GM21825 (cell line): ENCODE results near the gene ZCCHC13.
"Not testable (repeated sequence)": the region's sequence is repeated elsewhere in the genome, so short reads cannot be mapped to it uniquely, and the experiment has no call there.

Experiments
- ATAC-seq: cut with Tn5 transposase; IDR thresholded peaks from one replicate; pipeline ENCODE4 v1.9.1; 2021; ENCODE audit warnings: mild to moderate bottlenecking, moderate library complexity; ENCODE audit not compliant: unreplicated experiment

The ZCCHC13 gene

GRCh38 chrX:74304016-74304415 is at the start of gene ZCCHC13:
TSS of gene ZCCHC13 (plus strand) at chrX:74304180. CDS start at chrX:74304267, 87 bp downstream.
- ATAC-seq = no peak

DNA sequence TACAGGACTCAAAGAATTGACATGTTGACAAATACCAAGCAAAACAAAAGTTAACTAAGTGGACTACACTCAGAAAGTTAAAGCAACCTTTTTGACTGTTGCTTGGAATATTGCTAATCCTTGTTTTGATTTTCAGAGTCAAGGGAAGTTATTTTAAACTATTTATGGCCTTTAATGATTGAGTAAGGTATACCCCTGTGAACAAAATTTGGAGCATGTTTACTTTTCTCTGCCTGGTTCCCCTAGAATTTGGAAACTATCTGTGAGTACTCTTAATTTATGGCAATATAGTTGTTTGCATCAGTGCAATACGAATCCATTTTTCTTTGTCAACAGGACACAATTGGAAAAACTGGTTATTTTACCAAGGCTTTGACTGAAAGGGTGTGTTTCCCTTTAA is 45.9 kb upstream of the ZCCHC13 start:
- not testable (repeated sequence) for ATAC-seq

DNA sequence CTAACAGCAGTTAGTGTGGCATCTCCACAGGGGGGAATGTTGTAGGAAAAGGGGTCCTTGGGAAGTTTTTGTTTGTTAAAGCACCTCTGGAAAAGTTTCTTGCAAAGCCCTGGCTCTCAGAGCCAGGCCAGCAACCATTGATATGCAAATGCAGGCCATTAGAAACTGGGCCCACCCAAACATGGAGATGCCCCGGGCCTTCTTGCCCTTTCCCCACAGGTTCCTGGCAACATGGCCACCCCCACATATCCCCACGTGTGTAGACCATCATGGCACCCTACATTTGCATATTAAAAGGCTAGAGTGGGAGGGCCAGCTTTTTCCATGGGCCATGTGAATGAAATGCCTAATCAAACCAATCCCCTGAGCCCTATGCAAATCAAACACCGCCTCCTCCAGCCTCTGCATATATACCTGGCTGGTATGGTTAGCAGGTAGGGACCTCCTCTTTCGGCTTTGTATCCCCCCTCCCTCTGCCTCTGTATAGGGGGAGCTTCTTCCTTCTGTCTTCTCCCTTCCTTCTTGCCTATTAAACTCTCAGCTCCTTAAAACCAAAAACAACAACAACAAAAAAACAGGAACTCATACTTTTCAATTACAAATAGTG is 44.0 kb upstream of the ZCCHC13 start:
- no peak for ATAC-seq

DNA sequence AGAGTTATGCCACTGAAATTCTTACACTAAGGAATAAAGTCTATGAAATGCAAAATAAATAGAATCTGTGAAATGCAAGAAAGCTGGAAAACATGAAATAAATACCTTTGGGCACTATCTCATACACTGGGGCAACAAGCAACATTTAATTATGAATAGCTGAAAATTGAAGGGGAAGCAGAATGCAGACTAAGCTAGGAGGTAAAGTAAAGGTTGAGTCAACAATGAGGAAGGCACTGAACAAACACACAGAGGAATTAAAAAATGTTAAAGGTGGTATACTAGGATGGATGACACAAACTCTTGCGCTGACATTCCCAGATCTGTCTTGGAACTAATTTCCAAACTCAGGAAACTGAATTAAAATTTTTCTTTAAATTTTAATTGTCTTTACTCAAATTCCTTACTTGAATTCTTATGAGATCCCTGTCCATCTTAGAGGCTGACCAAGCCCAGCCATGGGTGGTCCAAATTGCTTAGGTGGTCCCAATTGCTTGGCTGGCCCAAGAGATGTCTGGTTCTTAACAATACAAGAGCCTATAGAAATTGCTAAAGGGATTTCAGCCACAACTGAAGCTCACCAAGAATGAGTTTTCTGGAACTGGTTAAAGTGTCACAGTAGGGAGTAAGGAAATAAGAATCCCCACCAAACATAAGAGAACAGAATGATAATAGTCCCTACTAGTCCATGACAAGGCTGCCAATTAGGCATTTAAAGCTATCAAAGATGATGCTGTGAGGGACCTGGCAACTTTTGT is 41.3 kb upstream of the ZCCHC13 start:
- no peak for ATAC-seq

- no peak for ATAC-seq
These were observed 33.6 kb upstream of the ZCCHC13 start for GRCh38 chrX:74270393-74270792.

GRCh38 chrX:74272230-74272629 is 31.8 kb upstream of the ZCCHC13 start:
- ATAC-seq = no peak

GRCh38 chrX:74274516-74274915 is 29.5 kb upstream of the ZCCHC13 start:
- ATAC-seq = no peak

GRCh38 chrX:74277320-74277719 is 26.7 kb upstream of the ZCCHC13 start:
- no peak for ATAC-seq

DNA sequence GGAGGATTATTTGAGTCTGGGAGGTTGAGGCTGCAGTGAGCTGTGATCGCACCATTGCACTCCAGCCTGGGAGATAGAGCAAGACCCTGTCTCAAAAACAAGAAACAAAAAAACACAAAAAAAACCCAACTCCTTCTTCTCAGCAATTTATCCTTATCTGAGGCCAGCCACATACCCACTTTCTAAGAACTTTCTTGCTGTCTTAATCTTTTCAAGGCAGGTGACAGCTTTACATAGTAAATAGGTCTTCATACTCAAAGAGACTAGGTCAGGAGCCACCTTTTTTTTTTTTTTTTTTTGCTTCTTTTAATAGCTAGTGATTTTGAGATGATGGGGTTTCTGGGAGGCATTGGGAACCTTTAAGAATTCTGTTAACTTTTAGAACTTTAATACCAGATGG is 26.1 kb upstream of the ZCCHC13 start:
- ATAC-seq = no peak

DNA sequence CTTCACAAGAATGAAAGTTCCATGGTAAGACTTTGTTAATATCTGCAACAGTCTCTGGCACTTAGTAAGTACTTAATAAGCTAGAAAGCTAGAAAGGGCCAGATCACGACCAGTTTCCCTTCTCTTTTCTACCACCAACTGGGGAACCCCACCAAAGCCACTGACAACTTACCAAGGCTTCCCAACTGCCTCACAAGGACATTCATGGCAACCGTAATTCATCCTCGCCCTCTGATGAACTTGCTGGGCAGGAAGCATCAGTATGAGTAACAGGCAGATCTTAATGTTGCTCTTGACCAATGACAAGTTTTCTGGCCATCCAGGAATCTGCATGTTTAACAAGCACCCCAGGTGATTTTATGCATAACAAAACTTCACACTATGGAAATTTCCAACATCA is 23.2 kb upstream of the ZCCHC13 start:
- no peak for ATAC-seq

- ATAC-seq = no peak
These were observed 19.5 kb upstream of the ZCCHC13 start for GRCh38 chrX:74284391-74284952.

- ATAC-seq = no peak
These were observed 16.8 kb upstream of the ZCCHC13 start for GRCh38 chrX:74286950-74287740.

DNA sequence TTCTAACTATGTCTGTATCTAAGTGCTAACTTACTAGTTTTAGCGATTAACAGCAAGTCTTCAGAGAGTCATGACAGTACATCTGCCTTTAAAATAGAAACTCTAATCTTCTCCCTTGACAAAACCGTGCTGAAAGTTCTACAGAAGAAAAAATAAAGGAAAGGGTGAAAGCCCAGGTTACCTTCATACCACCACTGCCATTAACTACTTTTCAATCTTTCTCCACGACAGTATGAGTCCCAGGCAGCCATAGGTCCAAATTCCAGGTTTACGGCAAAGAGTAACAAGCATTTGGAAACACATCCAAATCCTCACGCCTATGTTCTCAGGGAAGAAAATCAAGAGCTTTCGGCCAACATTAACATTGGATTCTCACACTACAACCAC is 12.4 kb upstream of the ZCCHC13 start:
- no peak for ATAC-seq

GRCh38 chrX:74291964-74292807 is 11.8 kb upstream of the ZCCHC13 start:
- peak; percentile 83 for ATAC-seq

DNA sequence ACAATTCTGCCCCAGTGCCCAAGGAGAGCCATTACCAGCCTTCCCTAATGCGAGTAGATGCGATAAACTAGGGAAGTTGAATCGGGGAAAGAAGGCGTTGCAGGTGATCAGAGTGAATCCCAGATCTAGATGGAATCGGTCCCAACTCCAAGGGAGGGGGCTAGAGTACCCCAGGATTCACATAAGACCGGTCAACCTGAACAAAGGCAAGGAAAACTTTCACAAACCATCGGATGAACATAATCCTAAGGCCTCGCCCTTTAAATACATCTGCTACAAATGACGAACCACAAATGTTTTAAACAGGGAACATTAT is 11.2 kb upstream of the ZCCHC13 start:
- ATAC-seq = no peak

DNA sequence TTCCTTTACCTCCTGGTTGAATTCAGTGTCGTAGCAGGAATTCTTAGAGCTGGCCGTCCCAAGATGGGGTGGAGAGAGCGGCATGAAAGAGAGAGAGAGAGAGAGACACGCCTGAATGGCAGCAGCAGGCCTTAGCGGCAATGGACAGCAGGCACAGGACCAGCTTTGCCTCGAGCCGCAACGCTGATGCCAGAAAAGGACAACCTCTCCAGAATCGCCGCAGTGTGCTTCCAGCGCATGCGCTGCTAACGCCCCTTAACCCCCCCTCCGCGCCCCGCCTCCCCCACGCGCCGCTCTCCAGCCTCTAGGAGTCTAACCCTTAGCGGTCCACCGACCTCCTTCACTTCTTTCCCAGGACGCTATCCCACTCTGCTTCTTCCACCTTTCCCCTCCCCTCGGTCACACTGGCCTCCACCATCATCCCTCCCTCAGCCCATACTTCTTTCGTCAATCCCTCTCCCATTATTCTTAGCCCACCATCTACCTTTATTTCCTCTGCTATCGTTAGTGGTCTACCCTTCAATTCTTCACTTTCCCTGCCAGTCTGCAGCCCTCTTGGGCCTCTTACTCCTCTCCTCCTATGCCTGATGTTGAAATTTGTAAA is 10.5 kb upstream of the ZCCHC13 start:
- ATAC-seq = peak; percentile 41

DNA sequence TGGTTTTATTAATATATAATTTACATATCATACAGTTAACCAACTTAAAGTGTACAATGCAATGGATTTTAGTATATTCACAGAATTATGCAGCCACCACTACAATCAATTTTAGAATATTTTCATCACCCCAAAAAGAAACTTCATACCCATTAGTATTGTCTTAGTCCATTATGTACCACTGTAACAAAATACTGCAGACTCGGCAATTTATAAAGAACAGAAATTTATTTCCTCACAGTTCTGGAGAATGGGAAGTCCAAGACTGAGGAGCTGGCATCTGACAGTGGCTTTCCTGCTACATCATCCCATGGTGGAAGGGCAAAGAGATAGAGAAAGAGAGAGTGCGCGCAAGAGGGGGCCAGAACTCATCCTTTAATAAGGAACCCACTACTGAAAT is 8.9 kb upstream of the ZCCHC13 start:
- no peak for ATAC-seq

DNA sequence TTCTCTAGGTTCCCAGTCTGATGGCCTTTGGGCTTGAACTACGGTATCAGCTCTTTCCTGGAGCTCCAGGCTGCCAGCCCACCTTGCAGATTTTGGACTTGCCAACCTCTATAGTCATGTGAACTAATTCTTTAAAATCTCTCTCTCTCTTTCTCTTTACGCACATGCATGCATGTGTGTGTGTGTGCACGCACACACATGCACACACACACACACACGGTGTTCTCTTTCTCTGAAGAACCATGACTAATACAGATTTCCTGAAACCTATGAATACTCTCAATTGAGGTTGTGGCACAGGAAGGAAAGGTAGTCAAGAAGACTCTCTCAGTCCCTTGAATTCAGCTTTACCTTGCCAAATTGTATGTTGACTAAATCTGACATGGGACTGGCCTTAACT is 6.2 kb upstream of the ZCCHC13 start:
- no peak for ATAC-seq

- ATAC-seq = no peak
These were observed 3.1 kb upstream of the ZCCHC13 start for GRCh38 chrX:74300869-74301268.

DNA sequence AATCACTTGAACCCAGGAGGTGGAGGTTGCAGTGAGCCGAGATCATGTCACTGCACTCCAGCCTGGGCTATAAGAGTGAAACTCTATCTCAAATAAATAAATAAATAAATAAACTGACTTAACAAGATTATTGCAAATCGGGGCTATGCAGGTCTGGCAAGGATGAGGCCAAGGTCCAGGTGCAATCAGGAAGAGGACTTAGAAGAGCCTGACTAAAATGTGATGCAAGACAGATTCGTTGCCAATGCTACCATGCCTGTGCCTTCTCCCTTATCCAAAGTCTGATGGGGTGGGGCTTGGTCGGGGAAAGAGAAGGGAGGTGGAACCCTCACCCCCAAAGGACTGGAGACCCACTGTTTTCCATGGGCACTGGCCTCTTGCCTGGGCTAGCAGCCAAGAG is 14.7 kb downstream of the ZCCHC13 start:
- no peak for ATAC-seq
